WTC11 (cell line): ENCODE results near the gene E2F2. TPM values are rescaled to one million over a fixed set of nuclear protein-coding genes. Genes with fewer than 3 reads are reported as not detected.

Experiments used
- NFATC4 ChIP-seq: fragments of 250-450 bp; sonication (Bioruptor Pico); IDR thresholded peaks from 2 replicates; pipeline ENCODE4 v1.9.0; 2021; ENCODE audit warnings: mild to moderate bottlenecking
- TEAD4 ChIP-seq: sonication (generic); formaldehyde crosslinking; IDR thresholded peaks from 2 replicates; pipeline ENCODE4 v1.8.0; 2022; ENCODE audit warnings: mild to moderate bottlenecking, missing genetic modification reagents
- total RNA-seq: library from RNA; stranded (reverse); gene quantifications from 3 replicates; pipeline ENCODE4 v1.2.3, GENCODE V29; 2021
- TF ChIP-seq, protein P1 (sequence below): sonication (generic); formaldehyde crosslinking; conservative IDR thresholded peaks from 2 replicates; pipeline ENCODE4 v1.8.1; 2023; ENCODE audit warnings: mild to moderate bottlenecking, low read depth, missing genetic modification reagents, moderate library complexity
- TF ChIP-seq, protein P2 (sequence below): sonication (generic); formaldehyde crosslinking; IDR thresholded peaks from 2 replicates; pipeline ENCODE4 v1.8.1; 2022; ENCODE audit warnings: missing genetic modification reagents, borderline replicate concordance
- TF ChIP-seq, protein P3 (sequence below): sonication (generic); formaldehyde crosslinking; IDR thresholded peaks from 2 replicates; pipeline ENCODE4 v1.8.0; 2023; ENCODE audit warnings: missing genetic modification reagents
- TF ChIP-seq, protein P4 (sequence below): fragments of 250-450 bp; sonication (Bioruptor Pico); IDR thresholded peaks from 2 replicates; pipeline ENCODE4 v1.8.0; 2021; ENCODE audit warnings: mild to moderate bottlenecking
- TF ChIP-seq, protein P5 (sequence below): sonication (generic); formaldehyde crosslinking; IDR thresholded peaks from 2 replicates; pipeline ENCODE4 v1.8.1; 2022; ENCODE audit warnings: low read depth, mild to moderate bottlenecking, moderate library complexity, missing genetic modification reagents, borderline replicate concordance
- TF ChIP-seq, protein P6 (sequence below): sonication (generic); formaldehyde crosslinking; IDR thresholded peaks from 2 replicates; pipeline ENCODE4 v1.8.1; 2022; ENCODE audit warnings: mild to moderate bottlenecking, missing genetic modification reagents, moderate library complexity, borderline replicate concordance
- TF ChIP-seq, protein P7 (sequence below): sonication (generic); formaldehyde crosslinking; IDR thresholded peaks from 2 replicates; pipeline ENCODE4 v1.8.0; 2022; ENCODE audit warnings: mild to moderate bottlenecking, missing genetic modification reagents
- TF ChIP-seq, protein P8 (sequence below): sonication (generic); formaldehyde crosslinking; IDR thresholded peaks from 2 replicates; pipeline ENCODE4 v1.8.1; 2023; ENCODE audit warnings: mild to moderate bottlenecking, missing genetic modification reagents, moderate library complexity

The E2F2 gene
- total RNA-seq, 1 experiment from 2014 or later, result 5.6 TPM

DNA sequence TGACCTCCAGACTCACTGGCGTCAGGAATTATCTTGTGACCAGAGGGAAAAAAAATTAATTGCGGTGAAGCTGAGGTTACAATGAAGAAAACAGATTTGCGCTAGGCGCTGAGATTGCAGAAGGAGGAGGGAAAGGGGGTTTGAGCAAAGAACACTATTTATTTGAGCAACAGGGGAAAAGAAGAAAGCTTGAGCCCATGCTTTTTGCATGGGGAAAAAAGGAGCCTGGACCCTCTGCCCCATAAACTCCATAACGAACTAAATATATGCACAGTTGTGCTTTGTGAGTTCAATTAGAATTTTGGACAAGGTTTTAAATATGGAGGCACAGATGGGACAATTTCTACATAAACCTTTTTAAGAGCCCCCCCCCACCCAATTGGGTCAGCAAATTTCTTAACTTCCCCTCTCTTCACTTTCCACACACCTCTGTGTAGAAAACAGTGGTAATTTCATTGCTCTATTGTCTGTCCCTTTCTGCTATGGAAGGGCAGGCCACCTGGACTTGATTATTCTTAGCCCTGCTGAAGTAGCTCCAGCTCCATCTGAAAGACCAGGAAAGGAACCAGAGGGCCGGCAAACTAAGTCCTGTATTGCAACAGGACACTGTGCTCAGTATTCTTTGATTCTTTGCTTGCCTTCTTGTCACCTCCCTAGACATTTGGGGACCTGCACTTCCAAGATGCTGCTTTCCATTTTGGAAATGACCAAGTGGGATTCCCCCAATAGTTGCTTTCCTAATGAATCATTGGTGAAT lies 29.1 kb upstream of the E2F2 start (continued):
- TF ChIP-seq, protein P1, sequence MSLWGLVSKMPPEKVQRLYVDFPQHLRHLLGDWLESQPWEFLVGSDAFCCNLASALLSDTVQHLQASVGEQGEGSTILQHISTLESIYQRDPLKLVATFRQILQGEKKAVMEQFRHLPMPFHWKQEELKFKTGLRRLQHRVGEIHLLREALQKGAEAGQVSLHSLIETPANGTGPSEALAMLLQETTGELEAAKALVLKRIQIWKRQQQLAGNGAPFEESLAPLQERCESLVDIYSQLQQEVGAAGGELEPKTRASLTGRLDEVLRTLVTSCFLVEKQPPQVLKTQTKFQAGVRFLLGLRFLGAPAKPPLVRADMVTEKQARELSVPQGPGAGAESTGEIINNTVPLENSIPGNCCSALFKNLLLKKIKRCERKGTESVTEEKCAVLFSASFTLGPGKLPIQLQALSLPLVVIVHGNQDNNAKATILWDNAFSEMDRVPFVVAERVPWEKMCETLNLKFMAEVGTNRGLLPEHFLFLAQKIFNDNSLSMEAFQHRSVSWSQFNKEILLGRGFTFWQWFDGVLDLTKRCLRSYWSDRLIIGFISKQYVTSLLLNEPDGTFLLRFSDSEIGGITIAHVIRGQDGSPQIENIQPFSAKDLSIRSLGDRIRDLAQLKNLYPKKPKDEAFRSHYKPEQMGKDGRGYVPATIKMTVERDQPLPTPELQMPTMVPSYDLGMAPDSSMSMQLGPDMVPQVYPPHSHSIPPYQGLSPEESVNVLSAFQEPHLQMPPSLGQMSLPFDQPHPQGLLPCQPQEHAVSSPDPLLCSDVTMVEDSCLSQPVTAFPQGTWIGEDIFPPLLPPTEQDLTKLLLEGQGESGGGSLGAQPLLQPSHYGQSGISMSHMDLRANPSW, result no peak
- TF ChIP-seq, protein P2, sequence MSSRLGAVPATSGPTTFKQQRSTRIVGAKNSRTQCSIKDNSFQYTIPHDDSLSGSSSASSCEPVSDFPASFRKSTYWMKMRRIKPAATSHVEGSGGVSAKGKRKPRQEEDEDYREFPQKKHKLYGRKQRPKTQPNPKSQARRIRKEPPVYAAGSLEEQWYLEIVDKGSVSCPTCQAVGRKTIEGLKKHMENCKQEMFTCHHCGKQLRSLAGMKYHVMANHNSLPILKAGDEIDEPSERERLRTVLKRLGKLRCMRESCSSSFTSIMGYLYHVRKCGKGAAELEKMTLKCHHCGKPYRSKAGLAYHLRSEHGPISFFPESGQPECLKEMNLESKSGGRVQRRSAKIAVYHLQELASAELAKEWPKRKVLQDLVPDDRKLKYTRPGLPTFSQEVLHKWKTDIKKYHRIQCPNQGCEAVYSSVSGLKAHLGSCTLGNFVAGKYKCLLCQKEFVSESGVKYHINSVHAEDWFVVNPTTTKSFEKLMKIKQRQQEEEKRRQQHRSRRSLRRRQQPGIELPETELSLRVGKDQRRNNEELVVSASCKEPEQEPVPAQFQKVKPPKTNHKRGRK (CRISPR knock-in tag), result no peak
- TF ChIP-seq, protein P3, sequence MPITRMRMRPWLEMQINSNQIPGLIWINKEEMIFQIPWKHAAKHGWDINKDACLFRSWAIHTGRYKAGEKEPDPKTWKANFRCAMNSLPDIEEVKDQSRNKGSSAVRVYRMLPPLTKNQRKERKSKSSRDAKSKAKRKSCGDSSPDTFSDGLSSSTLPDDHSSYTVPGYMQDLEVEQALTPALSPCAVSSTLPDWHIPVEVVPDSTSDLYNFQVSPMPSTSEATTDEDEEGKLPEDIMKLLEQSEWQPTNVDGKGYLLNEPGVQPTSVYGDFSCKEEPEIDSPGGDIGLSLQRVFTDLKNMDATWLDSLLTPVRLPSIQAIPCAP, result no peak
- TF ChIP-seq, protein P4, sequence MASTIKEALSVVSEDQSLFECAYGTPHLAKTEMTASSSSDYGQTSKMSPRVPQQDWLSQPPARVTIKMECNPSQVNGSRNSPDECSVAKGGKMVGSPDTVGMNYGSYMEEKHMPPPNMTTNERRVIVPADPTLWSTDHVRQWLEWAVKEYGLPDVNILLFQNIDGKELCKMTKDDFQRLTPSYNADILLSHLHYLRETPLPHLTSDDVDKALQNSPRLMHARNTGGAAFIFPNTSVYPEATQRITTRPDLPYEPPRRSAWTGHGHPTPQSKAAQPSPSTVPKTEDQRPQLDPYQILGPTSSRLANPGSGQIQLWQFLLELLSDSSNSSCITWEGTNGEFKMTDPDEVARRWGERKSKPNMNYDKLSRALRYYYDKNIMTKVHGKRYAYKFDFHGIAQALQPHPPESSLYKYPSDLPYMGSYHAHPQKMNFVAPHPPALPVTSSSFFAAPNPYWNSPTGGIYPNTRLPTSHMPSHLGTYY (CRISPR knock-in tag), result no peak
- TF ChIP-seq NFATC4 (CRISPR knock-in tag) (no peak), TEAD4 (CRISPR knock-in tag) (no peak)
- TF ChIP-seq, protein P5, sequence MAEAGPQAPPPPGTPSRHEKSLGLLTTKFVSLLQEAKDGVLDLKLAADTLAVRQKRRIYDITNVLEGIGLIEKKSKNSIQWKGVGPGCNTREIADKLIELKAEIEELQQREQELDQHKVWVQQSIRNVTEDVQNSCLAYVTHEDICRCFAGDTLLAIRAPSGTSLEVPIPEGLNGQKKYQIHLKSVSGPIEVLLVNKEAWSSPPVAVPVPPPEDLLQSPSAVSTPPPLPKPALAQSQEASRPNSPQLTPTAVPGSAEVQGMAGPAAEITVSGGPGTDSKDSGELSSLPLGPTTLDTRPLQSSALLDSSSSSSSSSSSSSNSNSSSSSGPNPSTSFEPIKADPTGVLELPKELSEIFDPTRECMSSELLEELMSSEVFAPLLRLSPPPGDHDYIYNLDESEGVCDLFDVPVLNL (CRISPR knock-in tag), result no peak
- TF ChIP-seq, protein P6, sequence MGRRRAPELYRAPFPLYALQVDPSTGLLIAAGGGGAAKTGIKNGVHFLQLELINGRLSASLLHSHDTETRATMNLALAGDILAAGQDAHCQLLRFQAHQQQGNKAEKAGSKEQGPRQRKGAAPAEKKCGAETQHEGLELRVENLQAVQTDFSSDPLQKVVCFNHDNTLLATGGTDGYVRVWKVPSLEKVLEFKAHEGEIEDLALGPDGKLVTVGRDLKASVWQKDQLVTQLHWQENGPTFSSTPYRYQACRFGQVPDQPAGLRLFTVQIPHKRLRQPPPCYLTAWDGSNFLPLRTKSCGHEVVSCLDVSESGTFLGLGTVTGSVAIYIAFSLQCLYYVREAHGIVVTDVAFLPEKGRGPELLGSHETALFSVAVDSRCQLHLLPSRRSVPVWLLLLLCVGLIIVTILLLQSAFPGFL (CRISPR knock-in tag), result no peak
- TF ChIP-seq, protein P7, sequence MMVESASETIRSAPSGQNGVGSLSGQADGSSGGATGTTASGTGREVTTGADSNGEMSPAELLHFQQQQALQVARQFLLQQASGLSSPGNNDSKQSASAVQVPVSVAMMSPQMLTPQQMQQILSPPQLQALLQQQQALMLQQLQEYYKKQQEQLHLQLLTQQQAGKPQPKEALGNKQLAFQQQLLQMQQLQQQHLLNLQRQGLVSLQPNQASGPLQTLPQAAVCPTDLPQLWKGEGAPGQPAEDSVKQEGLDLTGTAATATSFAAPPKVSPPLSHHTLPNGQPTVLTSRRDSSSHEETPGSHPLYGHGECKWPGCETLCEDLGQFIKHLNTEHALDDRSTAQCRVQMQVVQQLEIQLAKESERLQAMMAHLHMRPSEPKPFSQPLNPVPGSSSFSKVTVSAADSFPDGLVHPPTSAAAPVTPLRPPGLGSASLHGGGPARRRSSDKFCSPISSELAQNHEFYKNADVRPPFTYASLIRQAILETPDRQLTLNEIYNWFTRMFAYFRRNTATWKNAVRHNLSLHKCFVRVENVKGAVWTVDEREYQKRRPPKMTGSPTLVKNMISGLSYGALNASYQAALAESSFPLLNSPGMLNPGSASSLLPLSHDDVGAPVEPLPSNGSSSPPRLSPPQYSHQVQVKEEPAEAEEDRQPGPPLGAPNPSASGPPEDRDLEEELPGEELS, result no peak
- TF ChIP-seq, protein P8, sequence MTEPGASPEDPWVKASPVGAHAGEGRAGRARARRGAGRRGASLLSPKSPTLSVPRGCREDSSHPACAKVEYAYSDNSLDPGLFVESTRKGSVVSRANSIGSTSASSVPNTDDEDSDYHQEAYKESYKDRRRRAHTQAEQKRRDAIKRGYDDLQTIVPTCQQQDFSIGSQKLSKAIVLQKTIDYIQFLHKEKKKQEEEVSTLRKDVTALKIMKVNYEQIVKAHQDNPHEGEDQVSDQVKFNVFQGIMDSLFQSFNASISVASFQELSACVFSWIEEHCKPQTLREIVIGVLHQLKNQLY, result no peak
